Measurements from ENCODE around the gene ZFR2. TPM values are rescaled to one million over a fixed set of nuclear protein-coding genes. Genes with fewer than 3 reads are reported as not detected.

ZFR2 gene
- total RNA-seq, 2 donors from 2014 or later, result 10.2 TPM; not detected in 1

DNA sequence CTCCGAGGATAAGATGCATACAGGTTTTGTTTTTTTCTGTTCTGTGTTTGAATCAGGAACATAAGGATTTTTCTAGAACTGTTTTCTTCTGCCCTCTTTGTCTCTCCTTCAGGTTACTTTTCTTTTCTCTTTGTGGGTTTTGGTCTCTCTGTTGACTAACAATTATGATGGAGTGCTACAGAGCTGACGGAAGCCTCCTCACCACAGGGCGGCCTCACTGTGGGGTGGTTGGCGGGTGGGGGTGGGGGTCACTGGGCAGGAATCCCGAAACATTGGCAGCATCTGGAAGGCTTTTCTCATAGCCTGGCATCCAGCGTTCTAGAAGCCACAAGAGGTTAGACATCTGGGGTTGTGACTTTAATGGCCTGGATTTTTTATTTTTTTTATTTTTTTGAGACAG, 70.7 kb downstream of the ZFR2 start:
- Histone ChIP-seq H3K4me1 (replicated peaks) (no peaks in the 10 kb centered on the region), H3K27ac (no peak overlapping the region), H3K36me3 (no peaks in the 10 kb centered on the region), H3K4me3 (no peak overlapping the region), H3K9me3 (no peaks in the 10 kb centered on the region), H3K27me3 (replicated peaks; ENCODE audit: insufficient read depth) (no peaks in the 10 kb centered on the region)
- WGBS, result 64% methylated on average over 6 of the region's 6 CpGs
- no peak for TF ChIP-seq POLR2A (IDR thresholded peaks at IDR 0.05)
- no peak for TF ChIP-seq POLR2AphosphoS5 (IDR thresholded peaks at IDR 0.05)
- no peak for TF ChIP-seq CTCF (IDR thresholded peaks at IDR 0.05)
- intact Hi-C loops (cut with DNase I), result no loop called here
- DNase-seq (ENCODE audit: low spot score), result no peak

- TF ChIP-seq POLR2AphosphoS5 (IDR thresholded peaks at IDR 0.05) (no peak), CTCF (IDR thresholded peaks at IDR 0.05) (no peak), POLR2A (IDR thresholded peaks at IDR 0.05) (no peak)
- 97% methylated on average over 2 of the region's 2 CpGs for WGBS
- no peaks in the 10 kb centered on the region for H3K4me1 ChIP-seq (replicated peaks)
- no peak for DNase-seq (ENCODE audit: low spot score)
- no peak overlapping the region for H3K4me3 ChIP-seq
- H3K27ac ChIP-seq, result no peak overlapping the region
- H3K36me3 ChIP-seq, result no peaks in the 10 kb centered on the region
- no peaks in the 10 kb centered on the region for H3K27me3 ChIP-seq (replicated peaks; ENCODE audit: insufficient read depth)
- intact Hi-C loops (cut with DNase I), result no loop called here
- no peaks in the 10 kb centered on the region for H3K9me3 ChIP-seq
These were observed 72.5 kb downstream of the ZFR2 start for GRCh38 chr19:3796358-3796757.

DNA sequence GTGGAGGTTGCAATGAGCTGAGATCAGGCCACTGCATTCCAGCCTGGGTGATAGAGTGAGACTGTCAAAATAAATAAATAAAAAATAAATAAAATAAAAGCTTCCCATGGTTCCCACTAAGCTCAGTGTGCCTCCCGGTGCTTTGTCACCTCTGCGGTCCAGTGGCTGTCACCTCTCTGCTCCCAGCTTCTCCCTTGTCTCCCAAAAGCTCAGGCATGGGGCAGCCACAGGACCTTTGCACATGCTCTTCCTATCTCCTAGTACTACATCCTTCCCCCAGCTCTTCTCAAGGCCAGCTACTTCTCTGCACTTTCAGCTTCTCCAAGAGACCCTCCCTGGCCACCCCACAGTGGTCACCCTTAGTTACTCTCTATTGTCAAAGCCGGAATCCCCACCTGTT, 75.0 kb downstream of the ZFR2 start:
- Histone ChIP-seq H3K27me3 (replicated peaks; ENCODE audit: insufficient read depth) (no peaks in the 10 kb centered on the region), H3K36me3 (no peaks in the 10 kb centered on the region), H3K27ac (no peak overlapping the region), H3K9me3 (no peaks in the 10 kb centered on the region), H3K4me3 (no peak overlapping the region), H3K4me1 (replicated peaks) (no peaks in the 10 kb centered on the region)
- intact Hi-C loops (cut with DNase I), result no loop called here
- DNase-seq (ENCODE audit: low spot score), result no peak
- no peak for TF ChIP-seq CTCF (IDR thresholded peaks at IDR 0.05)
- no peak for TF ChIP-seq POLR2AphosphoS5 (IDR thresholded peaks at IDR 0.05)
- no peak for TF ChIP-seq POLR2A (IDR thresholded peaks at IDR 0.05)
- 97% methylated on average over 3 of the region's 3 CpGs for WGBS

- Histone ChIP-seq H3K4me3 (no peak overlapping the region), H3K4me1 (replicated peaks) (no peaks in the 10 kb centered on the region), H3K27me3 (replicated peaks; ENCODE audit: insufficient read depth) (no peaks in the 10 kb centered on the region), H3K27ac (no peak overlapping the region), H3K9me3 (no peaks in the 10 kb centered on the region), H3K36me3 (no peaks in the 10 kb centered on the region)
- DNase-seq (ENCODE audit: low spot score), result no peak
- TF ChIP-seq CTCF (IDR thresholded peaks at IDR 0.05) (no peak), POLR2AphosphoS5 (IDR thresholded peaks at IDR 0.05) (no peak), POLR2A (IDR thresholded peaks at IDR 0.05) (no peak)
- intact Hi-C loops (cut with DNase I), result no loop called here
- 69% methylated on average over 3 of the region's 3 CpGs for WGBS
These were observed 76.7 kb downstream of the ZFR2 start for GRCh38 chr19:3792114-3792513.

DNA sequence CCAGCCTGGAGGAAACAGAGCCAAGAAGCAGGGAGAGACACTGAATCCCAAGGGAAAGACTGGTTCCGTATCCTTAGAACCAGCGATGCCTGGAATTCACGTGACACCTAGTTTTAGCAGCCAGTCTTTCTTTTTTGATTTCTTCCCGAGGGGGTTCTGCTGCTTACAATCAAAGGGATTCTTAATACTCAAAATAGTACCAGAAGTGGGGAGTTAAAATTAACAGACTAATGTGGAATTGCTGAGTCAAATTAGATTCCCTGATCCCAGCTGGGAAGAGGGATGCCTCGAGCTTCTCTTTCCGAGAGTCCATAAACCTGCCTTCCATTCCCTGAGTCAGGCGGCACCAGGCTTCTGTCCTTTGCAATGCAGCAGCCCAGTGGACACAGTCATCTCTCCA, 77.9 kb downstream of the ZFR2 start:
- Histone ChIP-seq H3K4me1 (replicated peaks) (no peaks in the 10 kb centered on the region), H3K36me3 (no peaks in the 10 kb centered on the region), H3K27me3 (replicated peaks; ENCODE audit: insufficient read depth) (no peaks in the 10 kb centered on the region), H3K4me3 (no peak overlapping the region), H3K9me3 (no peaks in the 10 kb centered on the region), H3K27ac (no peak overlapping the region)
- 83% methylated on average over 7 of the region's 7 CpGs for WGBS
- intact Hi-C loops (cut with DNase I), result no loop called here
- DNase-seq (ENCODE audit: low spot score), result no peak
- no peak for TF ChIP-seq POLR2A (IDR thresholded peaks at IDR 0.05)
